Measurements from ENCODE around the gene CLN5. TPM values are rescaled to one million over a fixed set of nuclear protein-coding genes. Genes with fewer than 3 reads are reported as not detected.
"Not testable (repeated sequence)": the region's sequence is repeated elsewhere in the genome, so short reads cannot be mapped to it uniquely, and the experiment has no call there.

CLN5 gene
- total and polyA plus RNA-seq, 2 donors from 2014 or later: 59.5 to 80.8 TPM

DNA sequence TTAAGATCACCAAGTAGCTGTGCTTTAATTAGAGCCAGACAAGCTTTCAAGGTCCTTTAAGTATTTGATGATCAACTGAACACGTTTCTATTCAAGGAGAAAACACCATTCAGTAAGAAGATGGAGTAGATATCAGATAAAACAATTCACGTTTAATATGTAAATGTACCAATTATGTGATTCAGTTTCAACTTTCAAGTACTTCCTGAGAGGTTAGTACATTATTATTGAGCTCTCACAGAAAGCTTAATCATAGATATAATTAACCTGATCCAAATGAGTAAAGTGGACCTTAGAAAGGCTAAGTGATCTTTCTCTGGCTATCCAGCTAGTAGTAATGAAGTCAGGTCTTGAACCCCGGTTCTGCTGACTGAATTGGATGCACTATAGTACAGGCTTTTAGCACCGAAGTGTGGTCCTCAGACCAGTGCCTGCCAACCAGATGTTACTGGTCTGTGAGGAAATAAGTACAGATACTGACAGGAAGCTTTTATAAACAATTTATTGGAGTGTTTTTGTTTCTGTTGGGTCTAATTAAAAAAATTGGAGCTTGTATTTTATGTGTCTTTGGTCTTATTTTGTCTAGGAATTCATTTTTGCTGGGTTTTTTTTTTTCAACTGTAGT, 10.2 kb downstream of the CLN5 start:
- Histone ChIP-seq H3K9ac (ENCODE audit: low read length in 3 of 3) (no peak overlapping the region), H3K27ac (ENCODE audit: low read depth in 2 of 2, low read length in 2 of 2) (no peak overlapping the region), H3K36me3 (ENCODE audit: control insufficient read depth in 2 of 3, insufficient read depth in 3 of 3, low read length in 3 of 3) (peaks cover 2 to 11% (median 8%) of the 10 kb centered on the region in 3 donors), H3K9me3 (ENCODE audit: control insufficient read depth in 2 of 3, insufficient read depth in 1 of 3, low read length in 3 of 3) (no peaks in the 10 kb centered on the region), H3K27me3 (ENCODE audit: control insufficient read depth, insufficient read depth, low read length) (no peaks in the 10 kb centered on the region), H3K4me3 (ENCODE audit: low read length in 3 of 3) (no peak overlapping the region), H3K4me1 (ENCODE audit: control insufficient read depth in 2 of 3, insufficient read depth in 2 of 3, low read depth in 1 of 3, low read length in 3 of 3) (peaks cover 0 to 8% (median 3%) of the 10 kb centered on the region in 3 donors)
- no peak for TF ChIP-seq CTCF (IDR thresholded peaks at IDR 0.05; ENCODE audit: borderline replicate concordance, extremely low read depth, insufficient read depth)
- intact Hi-C loops (cut with DNase I): no loop called here
- FAIRE-seq: no peak
- DNase-seq: no peak

GRCh38 chr13:77002590-77003190, 10.8 kb downstream of the CLN5 start:
- no peaks in the 10 kb centered on the region for H3K9me3 ChIP-seq (ENCODE audit: control insufficient read depth in 2 of 3, insufficient read depth in 1 of 3, low read length in 3 of 3)
- peak; percentile 92 for FAIRE-seq
- intact Hi-C loops (cut with DNase I): no loop called here
- H3K36me3 ChIP-seq (ENCODE audit: control insufficient read depth in 2 of 3, insufficient read depth in 3 of 3, low read length in 3 of 3): peaks cover 2 to 11% (median 11%) of the 10 kb centered on the region in 3 donors
- TF ChIP-seq CTCF (IDR thresholded peaks at IDR 0.05; ENCODE audit: borderline replicate concordance, extremely low read depth, insufficient read depth): peak; percentile 45
- no peak overlapping the region for H3K4me3 ChIP-seq (ENCODE audit: low read length in 3 of 3)
- no peak overlapping the region for H3K9ac ChIP-seq (ENCODE audit: low read length in 3 of 3)
- no peaks in the 10 kb centered on the region for H3K27me3 ChIP-seq (ENCODE audit: control insufficient read depth, insufficient read depth, low read length)
- peaks cover 0 to 8% (median 3%) of the 10 kb centered on the region in 3 donors for H3K4me1 ChIP-seq (ENCODE audit: control insufficient read depth in 2 of 3, insufficient read depth in 2 of 3, low read depth in 1 of 3, low read length in 3 of 3)
- no peak overlapping the region for H3K27ac ChIP-seq (ENCODE audit: low read depth in 2 of 2, low read length in 2 of 2)
- DNase-seq: peak in 1 of 5 donors; percentile 53

DNA sequence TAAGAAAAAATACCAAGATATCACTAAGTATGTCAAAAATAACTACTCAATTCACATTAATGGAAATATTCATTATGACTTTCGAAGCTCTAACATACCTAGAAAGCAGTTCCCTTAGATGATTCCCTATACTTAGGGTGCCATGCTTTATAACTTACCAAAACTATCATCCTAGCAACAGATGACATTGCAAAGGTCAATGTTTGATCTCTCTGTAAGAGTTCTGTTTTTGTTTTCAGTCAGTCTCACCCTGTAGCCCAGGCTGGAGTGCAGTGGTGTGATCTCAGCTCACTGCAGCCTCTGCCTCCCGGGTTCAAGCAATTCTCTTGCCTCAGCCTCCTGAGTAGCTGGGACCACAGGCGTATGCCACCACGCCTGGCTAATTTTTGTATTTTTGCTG, 16.5 kb downstream of the CLN5 start:
- DNase-seq; intact Hi-C loops (cut with DNase I); H3K27me3 ChIP-seq (ENCODE audit: control insufficient read depth, insufficient read depth, low read length); H3K4me3 ChIP-seq (ENCODE audit: low read length in 3 of 3); H3K9me3 ChIP-seq (ENCODE audit: control insufficient read depth in 2 of 3, insufficient read depth in 1 of 3, low read length in 3 of 3); H3K4me1 ChIP-seq (ENCODE audit: control insufficient read depth in 2 of 3, insufficient read depth in 2 of 3, low read depth in 1 of 3, low read length in 3 of 3); H3K9ac ChIP-seq (ENCODE audit: low read length in 3 of 3); FAIRE-seq; H3K27ac ChIP-seq (ENCODE audit: low read depth in 2 of 2, low read length in 2 of 2): not testable (repeated sequence)
- H3K36me3 ChIP-seq (ENCODE audit: control insufficient read depth in 2 of 3, insufficient read depth in 3 of 3, low read length in 3 of 3): peaks cover under 1 to 21% (median 13%) of the 10 kb centered on the region in 3 donors

- no peak for TF ChIP-seq CTCF (IDR thresholded peaks at IDR 0.05; ENCODE audit: borderline replicate concordance, extremely low read depth, insufficient read depth)
- peaks cover 0 to 3% (median 0%) of the 10 kb centered on the region in 3 donors for H3K4me1 ChIP-seq (ENCODE audit: control insufficient read depth in 2 of 3, insufficient read depth in 2 of 3, low read depth in 1 of 3, low read length in 3 of 3)
- intact Hi-C loops (cut with DNase I): no loop called here
- no peak for DNase-seq
- no peak for FAIRE-seq
- H3K4me3 ChIP-seq (ENCODE audit: low read length in 3 of 3): no peak overlapping the region
- H3K27me3 ChIP-seq (ENCODE audit: control insufficient read depth, insufficient read depth, low read length): no peaks in the 10 kb centered on the region
- H3K27ac ChIP-seq (ENCODE audit: low read depth in 2 of 2, low read length in 2 of 2): no peak overlapping the region
- H3K36me3 ChIP-seq (ENCODE audit: control insufficient read depth in 2 of 3, insufficient read depth in 3 of 3, low read length in 3 of 3): peaks cover 6 to 26% (median 13%) of the 10 kb centered on the region in 3 donors
- H3K9me3 ChIP-seq (ENCODE audit: control insufficient read depth in 2 of 3, insufficient read depth in 1 of 3, low read length in 3 of 3): no peaks in the 10 kb centered on the region
- no peak overlapping the region for H3K9ac ChIP-seq (ENCODE audit: low read length in 3 of 3)
These were observed 17.1 kb downstream of the CLN5 start for GRCh38 chr13:77009011-77009410.

DNA sequence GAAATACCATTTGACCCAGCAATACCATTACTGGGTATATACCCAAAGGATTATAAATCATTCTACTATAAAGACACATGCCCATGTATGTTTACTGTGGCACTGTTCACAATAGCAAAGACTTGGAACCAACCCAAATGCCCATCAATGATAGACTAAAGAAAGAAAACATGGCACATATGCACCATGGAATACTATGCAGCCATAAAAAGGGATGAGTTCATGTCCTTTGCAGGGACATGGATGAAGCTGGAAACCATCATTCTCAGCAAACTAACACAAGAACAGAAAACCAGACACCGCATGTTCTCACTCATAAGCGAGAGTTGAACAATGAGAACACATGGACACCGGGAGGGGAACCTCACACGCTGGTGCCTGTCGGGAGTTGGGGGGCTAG, 17.8 kb downstream of the CLN5 start:
- not testable (repeated sequence) for FAIRE-seq; H3K4me1 ChIP-seq (ENCODE audit: control insufficient read depth in 2 of 3, insufficient read depth in 2 of 3, low read depth in 1 of 3, low read length in 3 of 3)

More for the DNA sequence above, 17.8 kb downstream of the CLN5 start:
- H3K36me3 ChIP-seq (ENCODE audit: control insufficient read depth in 2 of 3, insufficient read depth in 3 of 3, low read length in 3 of 3): peaks cover 11 to 33% (median 18%) of the 10 kb centered on the region in 3 donors
- H3K9me3 ChIP-seq (ENCODE audit: control insufficient read depth in 2 of 3, insufficient read depth in 1 of 3, low read length in 3 of 3); H3K4me3 ChIP-seq (ENCODE audit: low read length in 3 of 3); H3K27me3 ChIP-seq (ENCODE audit: control insufficient read depth, insufficient read depth, low read length); intact Hi-C loops (cut with DNase I); DNase-seq; H3K9ac ChIP-seq (ENCODE audit: low read length in 3 of 3); H3K27ac ChIP-seq (ENCODE audit: low read depth in 2 of 2, low read length in 2 of 2): not testable (repeated sequence)
